K562 treated with DMSO at 1 percent for 24 hours (cell line): ENCODE measurements around the gene TMEM63C. TPM values are rescaled to one million over a fixed set of nuclear protein-coding genes. Genes with fewer than 3 reads are reported as not detected.

Source experiments
- total RNA-seq: library from RNA; unstranded; fragments of 300-600 nt; gene quantifications from 2 replicates; pipeline ENCODE4 v1.2.3, GENCODE V29; 2022; ENCODE audit warnings: low read depth; ENCODE audit not compliant: insufficient read depth

Gene TMEM63C, protein sequence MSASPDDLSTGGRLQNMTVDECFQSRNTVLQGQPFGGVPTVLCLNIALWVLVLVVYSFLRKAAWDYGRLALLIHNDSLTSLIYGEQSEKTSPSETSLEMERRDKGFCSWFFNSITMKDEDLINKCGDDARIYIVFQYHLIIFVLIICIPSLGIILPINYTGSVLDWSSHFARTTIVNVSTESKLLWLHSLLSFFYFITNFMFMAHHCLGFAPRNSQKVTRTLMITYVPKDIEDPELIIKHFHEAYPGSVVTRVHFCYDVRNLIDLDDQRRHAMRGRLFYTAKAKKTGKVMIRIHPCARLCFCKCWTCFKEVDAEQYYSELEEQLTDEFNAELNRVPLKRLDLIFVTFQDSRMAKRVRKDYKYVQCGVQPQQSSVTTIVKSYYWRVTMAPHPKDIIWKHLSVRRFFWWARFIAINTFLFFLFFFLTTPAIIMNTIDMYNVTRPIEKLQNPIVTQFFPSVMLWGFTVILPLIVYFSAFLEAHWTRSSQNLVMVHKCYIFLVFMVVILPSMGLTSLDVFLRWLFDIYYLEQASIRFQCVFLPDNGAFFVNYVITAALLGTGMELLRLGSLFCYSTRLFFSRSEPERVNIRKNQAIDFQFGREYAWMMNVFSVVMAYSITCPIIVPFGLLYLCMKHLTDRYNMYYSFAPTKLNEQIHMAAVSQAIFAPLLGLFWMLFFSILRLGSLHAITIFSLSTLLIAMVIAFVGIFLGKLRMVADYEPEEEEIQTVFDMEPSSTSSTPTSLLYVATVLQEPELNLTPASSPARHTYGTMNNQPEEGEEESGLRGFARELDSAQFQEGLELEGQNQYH
- not detected in 2 replicates for total RNA-seq

DNA sequence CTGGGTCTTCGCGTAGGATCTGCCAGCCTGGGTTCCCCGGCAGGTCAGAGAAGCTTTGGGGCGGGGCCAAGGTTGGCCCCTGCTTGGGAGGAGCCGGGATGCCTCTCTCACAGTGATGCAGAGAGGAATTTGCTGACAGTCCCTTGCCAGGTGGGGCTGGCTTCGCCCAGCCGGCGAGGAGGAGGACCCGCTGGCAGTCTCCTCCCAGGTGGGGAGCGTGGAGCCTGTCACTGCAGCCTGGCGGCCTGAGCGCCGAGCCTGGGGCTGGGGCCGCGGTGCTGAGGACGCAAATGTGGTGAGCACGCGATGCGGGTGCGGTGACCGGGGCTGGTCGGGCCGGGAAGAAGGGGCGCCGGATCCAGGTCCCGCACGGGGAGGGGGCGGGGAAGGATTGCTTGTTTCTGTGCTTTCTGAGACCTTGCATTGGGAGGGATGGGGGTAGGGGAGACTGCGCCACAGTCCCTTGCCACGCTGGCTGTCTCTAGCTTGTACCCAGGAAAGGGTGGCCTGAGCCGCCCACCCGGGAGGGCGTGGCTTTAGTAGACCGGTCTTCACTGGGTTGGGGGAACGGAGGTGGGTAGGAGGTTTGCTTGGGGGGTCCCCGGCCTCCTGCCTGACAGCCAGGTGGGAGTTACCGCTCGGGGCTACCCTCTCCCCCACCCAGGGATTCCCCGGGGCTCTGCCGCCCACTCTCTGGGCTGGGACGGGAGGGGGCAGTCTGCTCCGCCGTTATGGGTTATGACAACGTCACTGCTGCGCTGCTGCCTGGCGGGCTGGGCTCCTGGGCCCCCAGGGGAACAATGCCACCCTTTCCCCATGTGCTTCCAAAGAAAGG is at the start of gene TMEM63C:
TSS of gene TMEM63C (plus strand) at position 196 of the 835 bp plus-strand sequence. CDS start 37,016 bp downstream, outside the sequence.

DNA sequence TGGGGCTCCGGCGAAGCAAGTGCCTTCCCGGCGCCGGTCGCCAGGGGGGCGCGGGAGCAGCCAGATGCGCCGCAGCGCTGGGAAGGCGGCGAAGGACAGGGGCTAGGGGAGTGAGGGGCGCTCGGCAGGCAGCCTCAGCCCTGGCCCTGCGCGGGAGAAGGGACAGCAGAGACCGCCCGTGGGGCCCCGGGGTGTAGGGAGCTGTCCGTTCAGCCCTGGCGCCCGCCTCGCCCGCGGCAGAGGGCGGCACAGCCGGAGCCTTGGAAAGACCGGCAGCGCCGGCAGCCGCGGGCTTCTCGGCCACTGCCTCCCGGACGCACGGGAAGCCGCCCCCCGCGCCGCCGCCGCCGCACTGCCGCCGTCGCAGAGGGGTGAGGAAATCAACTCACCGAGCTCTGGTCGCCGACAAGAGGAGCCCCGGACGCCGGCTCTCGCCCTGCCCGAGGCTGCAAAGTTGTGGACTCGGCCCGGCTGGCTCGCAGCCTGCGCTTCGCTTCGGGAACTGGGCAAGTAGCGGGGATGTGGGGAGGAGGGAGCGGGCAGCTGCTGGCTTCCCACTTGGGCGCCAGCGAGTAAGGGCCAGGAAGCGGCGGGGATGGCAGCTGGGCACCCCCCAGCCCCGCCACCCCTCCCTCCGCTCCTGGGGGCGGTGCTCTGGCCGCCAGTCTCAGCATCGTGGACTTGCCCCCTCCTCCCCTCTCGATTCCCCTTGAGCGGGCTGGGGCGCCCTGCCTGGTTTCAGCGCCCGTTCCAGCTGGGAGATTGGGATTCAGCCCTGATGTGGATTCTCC is 40.2 kb upstream of the TMEM63C start, which contains the start of gene ZDHHC22:
TSS of gene ZDHHC22 (minus strand) at position 578 of the 791 bp plus-strand sequence. CDS start 2,053 bp downstream, outside the sequence.

DNA sequence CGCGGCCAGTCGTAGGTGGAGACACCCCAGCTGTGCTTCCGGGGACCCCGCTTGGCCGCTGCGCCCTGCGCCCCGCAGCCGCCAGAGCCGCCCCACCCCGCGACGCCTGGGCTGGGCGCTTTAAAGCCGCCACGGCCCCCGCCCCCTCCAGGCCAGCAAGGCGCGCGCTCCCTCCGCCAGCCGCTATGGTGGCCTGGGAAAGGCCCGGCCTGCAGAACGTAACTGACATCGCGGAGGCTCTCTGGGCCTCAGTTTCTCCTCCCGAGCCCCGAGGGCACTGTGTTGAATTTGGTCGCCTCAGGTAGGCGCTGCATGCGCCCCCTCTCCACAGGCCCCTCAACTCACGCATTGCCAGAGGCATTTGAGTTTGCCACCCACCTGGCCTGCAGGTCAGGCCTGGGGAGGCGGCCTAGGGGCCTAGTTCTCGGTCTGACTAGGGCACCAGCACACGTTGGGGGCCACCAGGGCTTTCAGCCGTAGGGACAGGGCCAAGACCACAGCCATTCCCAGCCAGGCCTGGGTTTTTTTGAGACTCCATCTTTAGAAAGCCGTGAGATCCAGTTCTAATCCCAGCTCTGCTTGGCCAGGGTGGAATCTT is 89.6 kb downstream of the TMEM63C start, which contains the start of gene NGB:
TSS of gene NGB (minus strand) at position 94 of the 598 bp plus-strand sequence. CDS start 269 bp downstream, outside the sequence.

Other genes starting within 250 kb of the TMEM63C start
- gene IRF2BPL, start 153.1 kb upstream of the TMEM63C start, total RNA-seq = 52.4 and 56.8 TPM in 2 replicates
- gene CIPC, start 83.5 kb upstream of the TMEM63C start, total RNA-seq = 5.2 and 5.3 TPM in 2 replicates
- gene ZDHHC22, start 40.0 kb upstream of the TMEM63C start, total RNA-seq = not detected in 2 replicates
- not detected in 2 replicates for gene NGB, start 89.4 kb downstream of the TMEM63C start, total RNA-seq
- 6.8 and 7.3 TPM in 2 replicates for gene POMT2, start 139.1 kb downstream of the TMEM63C start, total RNA-seq
- 37.8 and 39.4 TPM in 2 replicates for gene GSTZ1, start 139.2 kb downstream of the TMEM63C start, total RNA-seq
- 5.5 and 7.1 TPM in 2 replicates for gene TMED8, start 195.3 kb downstream of the TMEM63C start, total RNA-seq
- 0.29 and 2.4 TPM in 2 replicates for gene SAMD15, start 195.6 kb downstream of the TMEM63C start, total RNA-seq
- gene NOXRED1, start 241.7 kb downstream of the TMEM63C start, total RNA-seq = 0.23 TPM in 1 of 2 replicates, not detected in the other